ENCODE results near the gene TDRD7. TPM values are rescaled to one million over a fixed set of nuclear protein-coding genes. Genes with fewer than 3 reads are reported as not detected.

The TDRD7 gene
- total and polyA plus RNA-seq, 2 experiments from 2014 or later: 10.4 to 18.2 TPM

- Histone ChIP-seq H3K9me2 (replicated peaks; ENCODE audit: insufficient read depth) (no peaks in the 10 kb centered on the region), H3K27ac (no peak overlapping the region), H3K4me2 (no peak overlapping the region), H4K20me1 (ENCODE audit: insufficient read depth, poor library complexity, severe bottlenecking) (no peaks in the 10 kb centered on the region), H3K4me1 (ENCODE audit: insufficient read depth) (peaks cover 12% of the 10 kb centered on the region), H2AFZ (no peak overlapping the region), H3K27me3 (peaks cover 71% of the 10 kb centered on the region), H3K36me3 (replicated peaks; ENCODE audit: insufficient read depth, low read depth) (no peaks in the 10 kb centered on the region), H3K4me3 (no peak overlapping the region), H3K9me3 (ENCODE audit: low read depth) (no peaks in the 10 kb centered on the region), H3K79me2 (no peaks in the 10 kb centered on the region)
- TF ChIP-seq CTCF (IDR thresholded peaks at IDR 0.05; ENCODE audit: poor library complexity) (no peak), EZH2phosphoT487 (IDR thresholded peaks at IDR 0.05; ENCODE audit: low read depth, severe bottlenecking, unreplicated experiment) (no peak), EZH2 (IDR thresholded peaks at IDR 0.05; ENCODE audit: borderline replicate concordance) (no peak)
- WGBS (ENCODE audit: low lambda C conversion rate, missing lambda C conversion rate): 46% methylated on average over 8 of the region's 8 CpGs
- no peak for DNase-seq (ENCODE audit: low spot score)
These were observed 92.7 kb downstream of the TDRD7 start for GRCh38 chr9:97504381-97505216.

GRCh38 chr9:97505845-97506244, 93.9 kb downstream of the TDRD7 start:
- no peaks in the 10 kb centered on the region for H3K9me3 ChIP-seq (ENCODE audit: low read depth)
- no peak for DNase-seq (ENCODE audit: low spot score)
- no peaks in the 10 kb centered on the region for H3K36me3 ChIP-seq (replicated peaks; ENCODE audit: insufficient read depth, low read depth)
- H3K4me3 ChIP-seq: no peak overlapping the region
- WGBS (ENCODE audit: low lambda C conversion rate, missing lambda C conversion rate): 89% methylated on average over 3 of the region's 3 CpGs
- H3K4me1 ChIP-seq (ENCODE audit: insufficient read depth): peaks cover 12% of the 10 kb centered on the region
- no peak overlapping the region for H2AFZ ChIP-seq
- H3K4me2 ChIP-seq: no peak overlapping the region
- H3K9me2 ChIP-seq (replicated peaks; ENCODE audit: insufficient read depth): no peaks in the 10 kb centered on the region
- no peaks in the 10 kb centered on the region for H4K20me1 ChIP-seq (ENCODE audit: insufficient read depth, poor library complexity, severe bottlenecking)
- TF ChIP-seq EZH2phosphoT487 (IDR thresholded peaks at IDR 0.05; ENCODE audit: low read depth, severe bottlenecking, unreplicated experiment): no peak
- no peak for TF ChIP-seq CTCF (IDR thresholded peaks at IDR 0.05; ENCODE audit: poor library complexity)
- no peak for TF ChIP-seq EZH2 (IDR thresholded peaks at IDR 0.05; ENCODE audit: borderline replicate concordance)
- H3K27me3 ChIP-seq: peaks cover 59% of the 10 kb centered on the region
- no peak overlapping the region for H3K27ac ChIP-seq
- H3K79me2 ChIP-seq: no peaks in the 10 kb centered on the region

- H3K27me3 ChIP-seq: peaks cover 59% of the 10 kb centered on the region
- DNase-seq (ENCODE audit: low spot score): no peak
- peaks cover 12% of the 10 kb centered on the region for H3K4me1 ChIP-seq (ENCODE audit: insufficient read depth)
- H3K9me3 ChIP-seq (ENCODE audit: low read depth): no peaks in the 10 kb centered on the region
- no peak overlapping the region for H3K4me3 ChIP-seq
- H3K4me2 ChIP-seq: no peak overlapping the region
- H2AFZ ChIP-seq: no peak overlapping the region
- H3K79me2 ChIP-seq: no peaks in the 10 kb centered on the region
- no peaks in the 10 kb centered on the region for H3K9me2 ChIP-seq (replicated peaks; ENCODE audit: insufficient read depth)
- TF ChIP-seq EZH2phosphoT487 (IDR thresholded peaks at IDR 0.05; ENCODE audit: low read depth, severe bottlenecking, unreplicated experiment) (no peak), EZH2 (IDR thresholded peaks at IDR 0.05; ENCODE audit: borderline replicate concordance) (no peak), CTCF (IDR thresholded peaks at IDR 0.05; ENCODE audit: poor library complexity) (no peak)
- WGBS (ENCODE audit: low lambda C conversion rate, missing lambda C conversion rate): 84% methylated on average over 4 of the region's 4 CpGs
- H4K20me1 ChIP-seq (ENCODE audit: insufficient read depth, poor library complexity, severe bottlenecking): no peaks in the 10 kb centered on the region
- no peak overlapping the region for H3K27ac ChIP-seq
- no peaks in the 10 kb centered on the region for H3K36me3 ChIP-seq (replicated peaks; ENCODE audit: insufficient read depth, low read depth)
These were observed 94.4 kb downstream of the TDRD7 start for GRCh38 chr9:97506306-97506705.

Data from hepatocyte (in vitro differentiated cells).